ENCODE measurements around the gene MYH3.

Gene MYH3

GRCh38 chr17:10589553-10590145 is 67.5 kb downstream of the MYH3 start:
- no peak for TF ChIP-seq CTCF (IDR thresholded peaks at IDR 0.05; ENCODE audit: low read depth, low read length, missing control alignments)
- no peak overlapping the region for H3K4me3 ChIP-seq (replicated peaks; ENCODE audit: low read depth, low read length)
- DNase-seq (ENCODE audit: extremely low read depth, low read depth), result no peak

- no peak for TF ChIP-seq CTCF (IDR thresholded peaks at IDR 0.05; ENCODE audit: low read depth, low read length, missing control alignments)
These were observed 71.6 kb downstream of the MYH3 start for GRCh38 chr17:10585529-10585928.

GRCh38 chr17:10583834-10584233 is 73.3 kb downstream of the MYH3 start:
- no peak overlapping the region for H3K4me3 ChIP-seq (replicated peaks; ENCODE audit: low read depth, low read length)
- no peak for TF ChIP-seq CTCF (IDR thresholded peaks at IDR 0.05; ENCODE audit: low read depth, low read length, missing control alignments)
- DNase-seq (ENCODE audit: extremely low read depth, low read depth), result no peak

More at GRCh38 chr17:10585529-10585928, 71.6 kb downstream of the MYH3 start:
- H3K4me3 ChIP-seq (replicated peaks; ENCODE audit: low read depth, low read length), result no peak overlapping the region
- no peak for DNase-seq (ENCODE audit: extremely low read depth, low read depth)

- DNase-seq (ENCODE audit: extremely low read depth, low read depth), result no peak
- no peak overlapping the region for H3K4me3 ChIP-seq (replicated peaks; ENCODE audit: low read depth, low read length)
- TF ChIP-seq CTCF (IDR thresholded peaks at IDR 0.05; ENCODE audit: low read depth, low read length, missing control alignments), result no peak
These were observed 77.8 kb downstream of the MYH3 start for GRCh38 chr17:10579270-10579669.
